NCI-H82 (cell line): ENCODE measurements around the gene TAP2.
"Not testable (repeated sequence)": the region's sequence is repeated elsewhere in the genome, so short reads cannot be mapped to it uniquely, and the experiment has no call there.

Source experiments
- DNase-seq: peaks from one replicate; lab custom pipeline; 2025; lab: John Stamatoyannopoulos, UW

TAP2 gene

GRCh38 chr6:32838114-32838958 lies at the start of gene TAP2:
TAP2 (minus strand) TSS chr6:32838739; CDS start chr6:32838233, 506 bp downstream.
- DNase-seq = peak; percentile 88

GRCh38 chr6:32887616-32888015 lies 49.1 kb upstream of the TAP2 start:
- no peak for DNase-seq

GRCh38 chr6:32886681-32887383 lies 48.3 kb upstream of the TAP2 start:
- DNase-seq = no peak

GRCh38 chr6:32885698-32886286 lies 47.3 kb upstream of the TAP2 start:
- DNase-seq = peak; percentile 87

GRCh38 chr6:32883789-32884188 lies 45.2 kb upstream of the TAP2 start:
- peak; percentile 27 for DNase-seq

- DNase-seq = no peak
Observed at GRCh38 chr6:32882879-32883250, 44.3 kb upstream of the TAP2 start.

GRCh38 chr6:32880962-32881361 lies 42.4 kb upstream of the TAP2 start:
- not testable (repeated sequence) for DNase-seq

GRCh38 chr6:32879691-32880090 lies 41.2 kb upstream of the TAP2 start:
- DNase-seq = no peak

- DNase-seq = no peak
Observed at GRCh38 chr6:32876603-32877002, 38.1 kb upstream of the TAP2 start.

- DNase-seq = not testable (repeated sequence)
Observed at GRCh38 chr6:32873947-32874346, 35.4 kb upstream of the TAP2 start.

GRCh38 chr6:32868257-32868788 lies 29.8 kb upstream of the TAP2 start:
- DNase-seq = peak; percentile 81

- no peak for DNase-seq
Observed at GRCh38 chr6:32867554-32868256, 29.2 kb upstream of the TAP2 start.

- DNase-seq = no peak
Observed at GRCh38 chr6:32867022-32867477, 28.5 kb upstream of the TAP2 start.

- DNase-seq = no peak
Observed at GRCh38 chr6:32865724-32866443, 27.3 kb upstream of the TAP2 start.

GRCh38 chr6:32862725-32863124 lies 24.2 kb upstream of the TAP2 start:
- DNase-seq = no peak

- DNase-seq = no peak
Observed at GRCh38 chr6:32860674-32861073, 22.1 kb upstream of the TAP2 start.

GRCh38 chr6:32858194-32858593 lies 19.7 kb upstream of the TAP2 start:
- no peak for DNase-seq

- no peak for DNase-seq
Observed at GRCh38 chr6:32857156-32857891, 18.8 kb upstream of the TAP2 start.

- DNase-seq = no peak
Observed at GRCh38 chr6:32855467-32856174, 17.1 kb upstream of the TAP2 start.
